Karpas-422 (cell line): ENCODE measurements around the gene CD248. TPM values are rescaled to one million over a fixed set of nuclear protein-coding genes. Genes with fewer than 3 reads are reported as not detected.

Source experiments
- DNase-seq: peaks from one replicate; pipeline ENCODE4 v3.0.0-alpha.2; 2015
- H2AFZ ChIP-seq: fragments of 200-600 bp; sonication (generic); 2 replicates; pipeline ENCODE4 v1.6.1; 2014; ENCODE audit warnings: antibody characterized with exemption, low read length, mixed read lengths
- H3K27ac ChIP-seq: fragments of 200-600 bp; sonication (generic); 2 replicates; pipeline ENCODE4 v1.5.1; 2014; ENCODE audit warnings: mild to moderate bottlenecking, low read length, moderate library complexity
- H3K27me3 ChIP-seq: fragments of 200-600 bp; sonication (generic); 2 replicates; pipeline ENCODE4 v1.6.1; 2014; ENCODE audit warnings: low read length, mixed read lengths
- H3K36me3 ChIP-seq: fragments of 200-600 bp; sonication (generic); 2 replicates; pipeline ENCODE4 v1.6.1; 2014; ENCODE audit warnings: low read length, mixed read lengths; ENCODE audit not compliant: insufficient read depth
- H3K4me1 ChIP-seq: fragments of 200-600 bp; sonication (generic); 2 replicates; pipeline ENCODE4 v1.6.1; 2014; ENCODE audit warnings: mild to moderate bottlenecking, low read length, mixed read lengths
- H3K4me2 ChIP-seq: fragments of 200-600 bp; sonication (generic); 2 replicates; pipeline ENCODE4 v1.6.1; 2014; ENCODE audit warnings: low read length, low read depth, mild to moderate bottlenecking; ENCODE audit not compliant: poor library complexity, severe bottlenecking
- H3K4me3 ChIP-seq: fragments of 200-600 bp; sonication (generic); 2 replicates; pipeline ENCODE4 v1.5.1; 2014; ENCODE audit warnings: mild to moderate bottlenecking, antibody characterized with exemption, low read length, mixed read lengths
- H3K79me2 ChIP-seq: fragments of 200-600 bp; sonication (generic); 2 replicates; pipeline ENCODE4 v1.6.1; 2014; ENCODE audit warnings: mild to moderate bottlenecking, low read length, mixed read lengths
- H3K9ac ChIP-seq: fragments of 200-600 bp; sonication (generic); 2 replicates; pipeline ENCODE4 v1.6.0; 2014; ENCODE audit warnings: low read length
- H3K9me2 ChIP-seq: fragments of 200-600 bp; sonication (generic), shearing (Covaris generic); replicated peaks from 2 replicates; pipeline ENCODE4 v1.6.0; 2014; ENCODE audit warnings: mild to moderate bottlenecking, low read length, moderate library complexity; ENCODE audit not compliant: insufficient read depth
- H3K9me3 ChIP-seq: fragments of 300-700, 200-600 bp; sonication (generic); 2 replicates; pipeline ENCODE4 v1.6.1; 2014; ENCODE audit warnings: low read length, mixed read lengths
- H4K20me1 ChIP-seq: fragments of 200-600 bp; sonication (generic); 2 replicates; pipeline ENCODE4 v1.6.1; 2014; ENCODE audit warnings: mild to moderate bottlenecking, antibody characterized with exemption, low read length, low read depth; ENCODE audit not compliant: insufficient read depth
- total RNA-seq: library from RNA; depleted of rRNA; stranded (reverse); fragments of >200 nt; shearing (Covaris generic); gene quantifications from 2 replicates; pipeline ENCODE4 v1.2.3, GENCODE V29; 2014; ENCODE audit warnings: low replicate concordance

CD248 gene
- total RNA-seq, 1 experiment from 2014 or later: not detected

GRCh38 chr11:66333220-66333877 lies 16.5 kb upstream of the CD248 start:
- H4K20me1 ChIP-seq: no peaks in the 10 kb centered on the region
- H3K4me2 ChIP-seq: no peak overlapping the region
- no peaks in the 10 kb centered on the region for H3K27me3 ChIP-seq
- no peak overlapping the region for H3K9ac ChIP-seq
- no peaks in the 10 kb centered on the region for H3K79me2 ChIP-seq
- H3K4me3 ChIP-seq: no peak overlapping the region
- no peak overlapping the region for H2AFZ ChIP-seq
- H3K9me2 ChIP-seq: no peaks in the 10 kb centered on the region
- peaks cover 25% of the 10 kb centered on the region for H3K4me1 ChIP-seq
- H3K9me3 ChIP-seq: no peaks in the 10 kb centered on the region
- H3K36me3 ChIP-seq: no peaks in the 10 kb centered on the region
- H3K27ac ChIP-seq: no peak overlapping the region
- DNase-seq: no peak

- H3K36me3 ChIP-seq: no peaks in the 10 kb centered on the region
- H2AFZ ChIP-seq: no peak overlapping the region
- no peak overlapping the region for H3K4me2 ChIP-seq
- H3K9ac ChIP-seq: no peak overlapping the region
- H3K4me3 ChIP-seq: no peak overlapping the region
- H3K79me2 ChIP-seq: no peaks in the 10 kb centered on the region
- DNase-seq: no peak
- H3K27ac ChIP-seq: no peak overlapping the region
- no peaks in the 10 kb centered on the region for H3K9me2 ChIP-seq
- H3K27me3 ChIP-seq: no peaks in the 10 kb centered on the region
- no peaks in the 10 kb centered on the region for H3K9me3 ChIP-seq
- peaks cover 28% of the 10 kb centered on the region for H3K4me1 ChIP-seq
- H4K20me1 ChIP-seq: no peaks in the 10 kb centered on the region
These were observed 15.8 kb upstream of the CD248 start for GRCh38 chr11:66332371-66333219.

- Histone ChIP-seq H3K9me3 (no peaks in the 10 kb centered on the region), H3K9me2 (no peaks in the 10 kb centered on the region), H3K27me3 (no peaks in the 10 kb centered on the region), H3K4me3 (no peak overlapping the region), H3K9ac (no peak overlapping the region), H3K36me3 (no peaks in the 10 kb centered on the region), H3K27ac (no peak overlapping the region), H3K79me2 (no peaks in the 10 kb centered on the region), H2AFZ (no peak overlapping the region), H3K4me1 (peaks cover 19% of the 10 kb centered on the region), H3K4me2 (no peak overlapping the region), H4K20me1 (no peaks in the 10 kb centered on the region)
- DNase-seq: no peak
These were observed 14.9 kb upstream of the CD248 start for GRCh38 chr11:66331542-66332370.

- H3K4me2 ChIP-seq: no peak overlapping the region
- no peaks in the 10 kb centered on the region for H3K36me3 ChIP-seq
- H3K9me2 ChIP-seq: no peaks in the 10 kb centered on the region
- H3K27ac ChIP-seq: no peak overlapping the region
- no peaks in the 10 kb centered on the region for H4K20me1 ChIP-seq
- peaks cover 16% of the 10 kb centered on the region for H3K4me1 ChIP-seq
- no peak overlapping the region for H3K4me3 ChIP-seq
- no peaks in the 10 kb centered on the region for H3K79me2 ChIP-seq
- no peak for DNase-seq
- H2AFZ ChIP-seq: no peak overlapping the region
- H3K9me3 ChIP-seq: no peaks in the 10 kb centered on the region
- no peaks in the 10 kb centered on the region for H3K27me3 ChIP-seq
- no peak overlapping the region for H3K9ac ChIP-seq
These were observed 14.1 kb upstream of the CD248 start for GRCh38 chr11:66330931-66331330.

GRCh38 chr11:66329165-66329673 lies 12.4 kb upstream of the CD248 start:
- Histone ChIP-seq H3K36me3 (no peaks in the 10 kb centered on the region), H3K9ac (no peak overlapping the region), H3K4me2 (no peak overlapping the region), H4K20me1 (no peaks in the 10 kb centered on the region), H3K27me3 (no peaks in the 10 kb centered on the region), H3K9me2 (no peaks in the 10 kb centered on the region), H3K4me1 (peaks cover 16% of the 10 kb centered on the region), H3K79me2 (no peaks in the 10 kb centered on the region), H3K4me3 (no peak overlapping the region), H3K27ac (no peak overlapping the region), H2AFZ (no peak overlapping the region), H3K9me3 (no peaks in the 10 kb centered on the region)
- DNase-seq: no peak

- Histone ChIP-seq H3K4me2 (peak overlapping the region; percentile 83), H3K27me3 (no peaks in the 10 kb centered on the region), H3K9me2 (no peaks in the 10 kb centered on the region), H4K20me1 (no peaks in the 10 kb centered on the region), H3K27ac (no peak overlapping the region), H3K79me2 (no peaks in the 10 kb centered on the region), H3K4me1 (peaks cover 16% of the 10 kb centered on the region), H2AFZ (peak overlapping the region; percentile 85), H3K9ac (peak overlapping the region; percentile 55), H3K9me3 (no peaks in the 10 kb centered on the region), H3K4me3 (peak overlapping the region; percentile 52), H3K36me3 (no peaks in the 10 kb centered on the region)
- DNase-seq: peak; percentile 93
These were observed 11.7 kb upstream of the CD248 start for GRCh38 chr11:66328302-66329144.

GRCh38 chr11:66328031-66328301 lies 11.1 kb upstream of the CD248 start:
- Histone ChIP-seq H3K27me3 (no peaks in the 10 kb centered on the region), H3K9me2 (no peaks in the 10 kb centered on the region), H3K9ac (peak overlapping the region; percentile 18; the same call in 1 of the 2 replicates), H2AFZ (peak overlapping the region; percentile 85; the same call in 1 of the 2 replicates), H3K79me2 (no peaks in the 10 kb centered on the region), H3K4me1 (peaks cover 16% of the 10 kb centered on the region), H3K4me3 (no peak overlapping the region), H3K9me3 (no peaks in the 10 kb centered on the region), H3K4me2 (peak overlapping the region; percentile 83), H4K20me1 (no peaks in the 10 kb centered on the region), H3K36me3 (no peaks in the 10 kb centered on the region), H3K27ac (no peak overlapping the region)
- DNase-seq: no peak
